Skeletal muscle tissue (tissue), 4 donors: Measurements from ENCODE around the gene CCL13. TPM values are rescaled to one million over a fixed set of nuclear protein-coding genes. Genes with fewer than 3 reads are reported as not detected.

Experiments used
- H3K27ac ChIP-seq: one replicate; pipeline ENCODE4 v1.7.0; 2013; ENCODE audit warnings: mild to moderate bottlenecking, low read depth, low read length, inconsistent platforms
- H3K27me3 ChIP-seq, 3 donors: one replicate each; pipeline ENCODE4 v1.7.0; 2013; ENCODE audit warnings: low read length in 3 of 3; ENCODE audit not compliant: control insufficient read depth in 3 of 3, insufficient read depth in 3 of 3
- H3K36me3 ChIP-seq, 3 donors: one replicate each; pipeline ENCODE4 v1.7.0; 2013; ENCODE audit warnings: low read length in 3 of 3; ENCODE audit not compliant: control insufficient read depth in 3 of 3, insufficient read depth in 3 of 3
- H3K4me1 ChIP-seq, 3 donors: one replicate each; pipeline ENCODE4 v1.7.0; 2013; ENCODE audit warnings: low read length in 3 of 3, mild to moderate bottlenecking in 3 of 3; ENCODE audit not compliant: control insufficient read depth in 3 of 3, insufficient read depth in 3 of 3
- H3K4me3 ChIP-seq, 3 donors: one replicate each; pipeline ENCODE4 v1.7.0; 2013; ENCODE audit warnings: low read length in 3 of 3
- H3K9ac ChIP-seq, 3 donors: one replicate each; pipeline ENCODE4 v1.7.0; 2013; ENCODE audit warnings: low read length in 3 of 3, mild to moderate bottlenecking in 3 of 3, moderate library complexity in 2 of 3, low read depth in 1 of 3
- H3K9me3 ChIP-seq, 3 donors: one replicate each; pipeline ENCODE4 v1.7.0; 2013; ENCODE audit warnings: low read length in 3 of 3; ENCODE audit not compliant: control insufficient read depth in 3 of 3
- total RNA-seq: library from RNA; depleted of rRNA; stranded (reverse); fragments of >200 nt; gene quantifications from one replicate; pipeline ENCODE4 v1.2.3, GENCODE V29; 2014
- donor health status: Osteomylitis.

Gene CCL13
- total RNA-seq, 1 donor from 2014 or later: 3.7 TPM

DNA sequence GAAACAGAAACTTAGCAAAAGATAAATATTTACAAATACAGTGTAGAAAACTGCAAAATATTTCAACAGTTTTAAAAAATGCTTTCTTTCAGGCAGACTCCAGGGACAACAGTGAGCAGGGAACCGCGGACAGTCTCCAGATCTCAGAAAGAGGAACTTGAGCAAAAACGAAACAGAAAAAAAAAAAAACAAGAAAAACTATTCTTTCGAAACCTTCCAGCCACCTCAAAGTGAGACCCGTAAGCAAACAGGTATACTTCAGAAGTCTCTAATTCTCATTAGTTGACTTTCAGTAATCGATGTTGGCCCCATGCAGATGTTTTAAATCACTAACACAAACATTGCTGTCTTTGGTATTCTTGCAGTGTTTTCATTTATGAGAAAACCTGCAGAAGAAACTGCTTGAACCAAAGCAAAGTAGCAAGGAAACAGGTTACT lies 22.4 kb downstream of the CCL13 start:
- H3K9ac ChIP-seq: no peak overlapping the region
- H3K4me3 ChIP-seq: no peak overlapping the region
- no peaks in the 10 kb centered on the region for H3K9me3 ChIP-seq
- peaks cover 0 to 7% (median 5%) of the 10 kb centered on the region in 3 donors for H3K27me3 ChIP-seq
- H3K36me3 ChIP-seq: no peaks in the 10 kb centered on the region
- peaks cover 0 to 4% (median 0%) of the 10 kb centered on the region in 3 donors for H3K4me1 ChIP-seq
- H3K27ac ChIP-seq: no peak overlapping the region

DNA sequence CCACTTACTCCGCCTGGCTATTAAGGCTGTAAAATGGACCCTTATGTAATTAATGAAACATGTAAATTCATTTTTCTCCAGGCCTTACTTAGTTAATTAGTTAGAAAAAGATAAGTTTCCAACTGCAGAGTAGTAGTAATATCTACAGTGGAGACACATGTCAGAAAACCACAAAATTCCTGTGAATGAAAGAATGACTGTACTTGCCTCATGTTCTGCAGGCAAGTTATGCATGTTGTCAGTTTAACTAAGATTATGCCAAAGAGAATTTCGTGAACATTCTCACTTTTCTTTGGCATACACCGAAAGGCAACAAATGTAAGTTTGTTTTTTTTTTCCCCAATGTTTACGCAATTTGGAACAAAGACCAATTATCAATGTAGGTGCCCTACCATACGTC lies 23.6 kb downstream of the CCL13 start:
- Histone ChIP-seq H3K4me1 (peaks cover 0 to 4% (median 0%) of the 10 kb centered on the region in 3 donors), H3K9me3 (no peaks in the 10 kb centered on the region), H3K4me3 (no peak overlapping the region), H3K27me3 (peaks cover 0 to 8% (median 5%) of the 10 kb centered on the region in 3 donors), H3K36me3 (no peaks in the 10 kb centered on the region), H3K27ac (no peak overlapping the region), H3K9ac (no peak overlapping the region)

DNA sequence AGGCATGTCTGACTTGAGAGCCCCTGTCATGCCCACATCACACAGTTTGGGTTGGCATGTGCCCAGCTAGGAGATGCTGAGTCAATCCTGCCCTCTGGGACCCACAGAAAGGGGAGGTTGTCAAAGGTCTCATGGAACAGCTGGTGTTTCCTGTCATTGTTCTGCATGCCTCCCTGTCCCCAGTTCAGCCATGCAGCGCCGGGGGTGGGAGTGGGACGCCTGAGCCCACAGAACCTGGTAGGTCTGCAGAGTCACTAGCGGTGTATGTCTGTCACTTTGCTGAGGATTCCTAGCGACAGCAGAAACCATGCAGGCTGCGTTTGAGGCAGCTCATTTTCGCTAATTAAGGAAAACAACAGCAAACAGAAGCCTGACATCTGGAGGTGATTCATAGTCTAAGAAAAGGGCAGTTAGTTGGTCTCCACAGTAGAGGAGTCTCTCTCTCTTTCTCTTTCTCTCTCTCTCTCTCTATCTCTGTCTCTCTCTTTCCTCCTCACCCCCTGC lies 26.4 kb downstream of the CCL13 start:
- Histone ChIP-seq H3K27ac (no peak overlapping the region), H3K9me3 (no peaks in the 10 kb centered on the region), H3K4me1 (peaks cover 0 to 4% (median 0%) of the 10 kb centered on the region in 3 donors), H3K27me3 (peaks cover 0 to 16% (median 5%) of the 10 kb centered on the region in 3 donors), H3K4me3 (no peak overlapping the region), H3K36me3 (no peaks in the 10 kb centered on the region), H3K9ac (no peak overlapping the region)

DNA sequence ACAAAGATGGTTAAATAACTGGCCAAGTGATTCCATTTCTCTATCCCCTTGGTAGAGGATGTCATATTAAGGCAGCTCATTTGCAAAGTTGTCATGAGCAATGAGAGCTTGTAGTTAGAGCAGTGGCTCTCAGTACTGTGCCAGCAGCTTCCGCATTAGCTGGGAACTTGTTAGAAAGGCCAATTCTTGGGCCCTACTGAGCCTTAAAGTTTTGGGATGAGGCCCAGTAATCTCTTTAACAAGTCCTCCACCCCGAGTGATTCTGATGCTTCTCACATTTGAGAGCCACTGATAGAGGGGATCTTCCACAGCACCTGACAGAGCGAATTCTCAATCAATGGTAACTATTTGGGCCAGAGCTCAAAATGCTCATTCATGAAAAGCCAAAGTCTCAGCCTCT lies 26.9 kb downstream of the CCL13 start:
- Histone ChIP-seq H3K27me3 (peaks cover 0 to 20% (median 5%) of the 10 kb centered on the region in 3 donors), H3K36me3 (no peaks in the 10 kb centered on the region)

DNA sequence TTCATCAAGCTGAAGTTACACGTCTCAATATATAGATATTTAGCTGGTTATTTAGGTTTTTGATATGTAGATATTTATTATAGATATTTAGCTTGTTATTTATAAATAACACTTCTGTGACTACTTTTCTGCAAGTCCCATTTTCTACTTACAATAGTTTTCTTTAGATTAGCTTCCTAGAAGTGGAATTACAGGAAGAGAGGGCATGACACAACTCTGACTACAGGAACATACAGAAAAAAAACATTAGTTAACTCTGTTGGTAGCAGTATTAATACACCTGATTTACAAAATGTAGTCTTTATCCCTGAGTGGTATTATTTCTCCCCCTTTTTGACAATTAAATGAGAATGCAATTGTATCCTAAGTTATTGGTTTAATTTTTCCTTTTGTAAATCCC lies 28.0 kb downstream of the CCL13 start:
- Histone ChIP-seq H3K36me3 (no peaks in the 10 kb centered on the region), H3K4me1 (peaks cover 0 to 6% (median 0%) of the 10 kb centered on the region in 3 donors), H3K9ac (no peak overlapping the region), H3K27ac (no peak overlapping the region), H3K9me3 (no peaks in the 10 kb centered on the region), H3K4me3 (no peak overlapping the region), H3K27me3 (peaks cover 0 to 20% (median 5%) of the 10 kb centered on the region in 3 donors)

More for the DNA sequence above, 26.9 kb downstream of the CCL13 start:
- no peak overlapping the region for H3K9ac ChIP-seq
- H3K27ac ChIP-seq: no peak overlapping the region
- H3K4me3 ChIP-seq: no peak overlapping the region
- H3K4me1 ChIP-seq: peaks cover 0 to 6% (median 0%) of the 10 kb centered on the region in 3 donors
- no peaks in the 10 kb centered on the region for H3K9me3 ChIP-seq

DNA sequence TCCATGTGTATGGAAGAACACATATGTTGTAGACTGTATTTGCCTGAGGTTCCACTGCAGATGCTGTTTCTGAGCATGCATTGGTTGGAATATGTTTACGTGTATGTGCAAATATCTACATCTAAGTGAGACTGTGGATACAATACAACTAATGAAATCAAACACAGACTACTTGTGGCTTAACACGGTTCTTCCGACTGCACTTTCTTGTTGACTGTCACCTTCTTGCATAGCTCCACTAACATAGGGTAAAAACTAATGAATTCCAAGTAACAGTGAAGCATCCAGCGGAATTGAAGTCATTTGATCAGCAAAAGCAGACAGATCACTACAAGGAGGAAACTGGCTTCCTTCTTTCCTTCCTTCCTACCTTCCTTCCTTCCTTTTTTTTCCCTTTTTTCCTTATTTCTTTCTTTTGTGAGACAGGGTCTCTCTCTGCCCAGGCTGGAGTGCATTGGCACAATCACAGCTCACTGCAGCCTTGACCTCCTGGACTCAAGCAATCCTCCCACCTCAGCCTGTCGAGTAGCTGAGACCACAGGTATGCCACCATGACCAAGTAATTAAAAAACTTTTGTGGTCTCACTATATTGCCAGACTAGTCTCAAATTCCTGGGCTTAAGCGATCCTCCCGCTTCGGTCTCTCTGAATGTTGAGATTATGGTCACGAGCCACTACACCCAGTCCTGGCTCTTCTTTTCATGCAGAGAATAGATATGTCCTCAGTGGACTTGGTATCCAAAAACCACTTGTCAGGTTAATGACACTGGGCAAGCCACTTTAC lies 28.7 kb downstream of the CCL13 start:
- H3K4me1 ChIP-seq: peaks cover 0 to 6% (median 0%) of the 10 kb centered on the region in 3 donors

DNA sequence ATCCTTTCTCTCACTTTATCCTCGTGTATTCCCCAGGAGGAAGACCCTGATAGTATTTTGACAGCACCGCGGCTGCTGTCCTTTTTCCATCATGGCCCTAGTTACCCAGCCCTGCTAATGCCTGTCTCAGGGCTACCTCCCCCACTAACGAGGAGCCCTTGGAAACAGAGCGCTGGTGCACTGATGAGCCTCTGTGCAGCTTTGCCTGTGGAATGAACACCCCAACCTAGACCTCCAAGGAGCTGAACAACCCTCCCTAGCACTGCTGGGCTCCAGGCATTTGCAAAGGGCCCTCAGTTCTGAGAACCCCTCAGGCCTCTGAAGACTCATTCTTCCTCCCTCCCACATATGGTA lies 30.0 kb downstream of the CCL13 start:
- Histone ChIP-seq H3K9me3 (no peaks in the 10 kb centered on the region), H3K9ac (no peak overlapping the region), H3K27ac (no peak overlapping the region), H3K4me1 (peaks cover 0 to 6% (median 0%) of the 10 kb centered on the region in 3 donors), H3K27me3 (peaks cover 0 to 17% (median 5%) of the 10 kb centered on the region in 3 donors), H3K4me3 (no peak overlapping the region), H3K36me3 (no peaks in the 10 kb centered on the region)

More for the DNA sequence above, 28.7 kb downstream of the CCL13 start:
- no peak overlapping the region for H3K27ac ChIP-seq
- H3K9ac ChIP-seq: no peak overlapping the region
- H3K9me3 ChIP-seq: no peaks in the 10 kb centered on the region
- H3K36me3 ChIP-seq: no peaks in the 10 kb centered on the region
- H3K27me3 ChIP-seq: peaks cover 0 to 17% (median 5%) of the 10 kb centered on the region in 3 donors
- no peak overlapping the region for H3K4me3 ChIP-seq

DNA sequence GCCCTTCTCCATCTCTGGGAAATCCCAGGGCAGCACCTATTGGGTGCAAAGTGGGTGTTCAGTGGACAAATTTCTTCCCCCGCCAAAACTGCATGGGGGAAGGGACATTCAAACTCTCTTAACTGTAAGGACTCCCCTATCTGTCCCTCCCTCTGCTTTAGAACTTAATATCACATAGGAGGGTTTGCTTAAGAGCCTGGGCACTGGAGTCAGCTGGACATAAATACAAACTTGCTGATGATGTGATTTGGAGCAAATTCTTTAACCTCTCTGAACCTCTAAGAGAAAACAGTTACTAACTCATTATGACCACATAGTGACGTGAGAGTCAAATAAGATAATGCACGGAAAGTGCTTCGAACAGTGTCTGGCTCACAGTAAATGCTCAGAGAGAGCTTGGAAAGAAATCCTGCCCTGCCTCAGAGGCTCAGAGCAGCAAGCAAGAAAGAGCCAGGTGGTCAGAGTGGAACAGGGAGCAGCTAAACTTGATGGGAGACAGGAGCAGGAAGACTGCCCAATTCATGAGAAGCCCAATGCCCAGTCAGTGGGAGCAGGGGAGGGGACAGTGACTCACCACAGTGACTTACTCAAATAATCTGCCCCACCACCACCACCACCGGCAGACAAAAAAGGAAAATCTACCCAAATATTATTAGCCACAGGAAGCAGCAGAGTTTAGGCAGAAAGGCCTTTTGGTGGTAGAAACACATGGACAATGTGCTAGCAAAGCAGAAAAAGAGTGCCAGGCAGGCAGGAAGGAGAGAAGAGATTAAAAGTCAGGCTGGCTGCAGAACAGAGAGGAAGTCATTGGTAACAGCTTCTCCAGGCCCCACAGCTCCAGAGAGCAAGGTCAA lies 30.6 kb downstream of the CCL13 start:
- H3K9me3 ChIP-seq: no peaks in the 10 kb centered on the region
- no peak overlapping the region for H3K9ac ChIP-seq
- H3K36me3 ChIP-seq: no peaks in the 10 kb centered on the region
- H3K27ac ChIP-seq: no peak overlapping the region
- peaks cover 0 to 17% (median 5%) of the 10 kb centered on the region in 3 donors for H3K27me3 ChIP-seq
- no peak overlapping the region for H3K4me3 ChIP-seq
- peaks cover 0 to 6% (median 0%) of the 10 kb centered on the region in 3 donors for H3K4me1 ChIP-seq

DNA sequence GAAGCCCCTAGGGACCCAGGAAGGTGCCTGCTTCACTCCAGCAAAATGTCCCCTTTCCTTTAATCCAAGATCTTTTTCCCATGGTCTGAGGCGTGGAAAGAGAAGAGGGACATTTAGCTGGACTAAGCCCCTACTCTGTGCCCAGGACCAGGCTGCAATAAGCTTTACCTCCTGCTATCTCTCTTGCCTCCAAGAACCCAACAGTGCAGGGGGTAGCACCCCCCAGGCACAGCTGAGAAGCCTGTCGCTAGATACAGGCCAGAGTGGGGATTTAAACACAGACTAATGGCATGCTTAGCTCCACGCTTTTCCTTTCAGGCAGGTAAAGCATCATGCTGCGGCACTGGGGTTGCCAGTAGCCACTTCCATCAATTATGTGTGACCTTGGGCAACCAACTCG lies 31.3 kb downstream of the CCL13 start:
- Histone ChIP-seq H3K9ac (no peak overlapping the region), H3K4me1 (peaks cover 0 to 4% (median 0%) of the 10 kb centered on the region in 3 donors), H3K27ac (no peak overlapping the region), H3K36me3 (no peaks in the 10 kb centered on the region), H3K9me3 (no peaks in the 10 kb centered on the region), H3K27me3 (peaks cover 0 to 14% (median 3%) of the 10 kb centered on the region in 3 donors), H3K4me3 (no peak overlapping the region)
